ENCODE data around the gene BAHCC1. TPM values are rescaled to one million over a fixed set of nuclear protein-coding genes. Genes with fewer than 3 reads are reported as not detected.

The BAHCC1 gene
- total and polyA plus RNA-seq, 9 of the 15 experiments (the other 6 are each of a cell fraction or from before 2014, with no cell fraction given) = 0.14 to 26.9 (median 5.0) TPM

GRCh38 chr17:81487487-81488275 lies 92.4 kb downstream of the BAHCC1 start (continued):
- TF ChIP-seq CHD7 (IDR thresholded peaks at IDR 0.05; ENCODE audit: low read depth, low read length) (no peak), MNT (conservative IDR thresholded peaks at IDR 0.05) (peak; percentile 22 to 69; a peak in 2 of 4 replicates), ZNF444 (CRISPR knock-in tag; IDR thresholded peaks at IDR 0.05) (no peak), ZKSCAN8 (CRISPR knock-in tag; IDR thresholded peaks at IDR 0.05) (no peak), XRCC5 (IDR thresholded peaks at IDR 0.05; ENCODE audit: low read depth, low read length) (no peak), CEBPZ (IDR thresholded peaks at IDR 0.05; ENCODE audit: borderline replicate concordance, low read depth, low read length) (no peak), HDAC8 (tag; IDR thresholded peaks at IDR 0.05) (peak; percentile 65; the same call in 1 of the 2 replicates), BRD9 (IDR thresholded peaks at IDR 0.05; ENCODE audit: low read depth, partially characterized antibody) (no peak), IRF2 (CRISPR knock-in tag; IDR thresholded peaks at IDR 0.05) (no peak)
